GM18907 (cell line): ENCODE results near the gene HSD17B14.

Source experiments
- ATAC-seq: cut with Tn5 transposase; IDR thresholded peaks from one replicate; pipeline ENCODE4 v1.9.1; 2021; ENCODE audit warnings: mild to moderate bottlenecking, moderate library complexity; ENCODE audit not compliant: unreplicated experiment

HSD17B14 gene

GRCh38 chr19:48830965-48831364 lies 5.3 kb downstream of the HSD17B14 start:
- no peak for ATAC-seq

GRCh38 chr19:48830088-48830487 lies 6.2 kb downstream of the HSD17B14 start:
- ATAC-seq, result no peak

GRCh38 chr19:48826606-48827020 lies 9.7 kb downstream of the HSD17B14 start:
- ATAC-seq, result no peak

- ATAC-seq, result no peak
These were observed 13.8 kb downstream of the HSD17B14 start for GRCh38 chr19:48822514-48822913.

- no peak for ATAC-seq
These were observed 14.7 kb downstream of the HSD17B14 start for GRCh38 chr19:48821633-48822032.

GRCh38 chr19:48819366-48819816 lies 16.9 kb downstream of the HSD17B14 start:
- no peak for ATAC-seq

- ATAC-seq, result no peak
These were observed 18.0 kb downstream of the HSD17B14 start for GRCh38 chr19:48818234-48818820.

- ATAC-seq, result no peak
These were observed 18.6 kb downstream of the HSD17B14 start for GRCh38 chr19:48817585-48818124.

- no peak for ATAC-seq
These were observed 20.3 kb downstream of the HSD17B14 start for GRCh38 chr19:48815870-48816501.

GRCh38 chr19:48814895-48815294 lies 21.4 kb downstream of the HSD17B14 start:
- ATAC-seq, result no peak

- no peak for ATAC-seq
These were observed 23.0 kb downstream of the HSD17B14 start for GRCh38 chr19:48813123-48813913.

- ATAC-seq, result peak; percentile 53
These were observed 24.0 kb downstream of the HSD17B14 start for GRCh38 chr19:48812094-48812929.

- no peak for ATAC-seq
These were observed 26.1 kb downstream of the HSD17B14 start for GRCh38 chr19:48810151-48810550.

- ATAC-seq, result no peak
These were observed 28.5 kb downstream of the HSD17B14 start for GRCh38 chr19:48807590-48808308.

- ATAC-seq, result no peak
These were observed 29.3 kb downstream of the HSD17B14 start for GRCh38 chr19:48806818-48807589.

GRCh38 chr19:48806518-48806817 lies 29.8 kb downstream of the HSD17B14 start:
- ATAC-seq, result no peak

GRCh38 chr19:48805452-48805851 lies 30.8 kb downstream of the HSD17B14 start:
- no peak for ATAC-seq

GRCh38 chr19:48804496-48804895 lies 31.8 kb downstream of the HSD17B14 start:
- ATAC-seq, result no peak

GRCh38 chr19:48802623-48803022 lies 33.7 kb downstream of the HSD17B14 start:
- ATAC-seq, result no peak
